ENCODE measurements around the gene MRPS15.
"Not testable (repeated sequence)": the region's sequence is repeated elsewhere in the genome, so short reads cannot be mapped to it uniquely, and the experiment has no call there.

The MRPS15 gene

DNA sequence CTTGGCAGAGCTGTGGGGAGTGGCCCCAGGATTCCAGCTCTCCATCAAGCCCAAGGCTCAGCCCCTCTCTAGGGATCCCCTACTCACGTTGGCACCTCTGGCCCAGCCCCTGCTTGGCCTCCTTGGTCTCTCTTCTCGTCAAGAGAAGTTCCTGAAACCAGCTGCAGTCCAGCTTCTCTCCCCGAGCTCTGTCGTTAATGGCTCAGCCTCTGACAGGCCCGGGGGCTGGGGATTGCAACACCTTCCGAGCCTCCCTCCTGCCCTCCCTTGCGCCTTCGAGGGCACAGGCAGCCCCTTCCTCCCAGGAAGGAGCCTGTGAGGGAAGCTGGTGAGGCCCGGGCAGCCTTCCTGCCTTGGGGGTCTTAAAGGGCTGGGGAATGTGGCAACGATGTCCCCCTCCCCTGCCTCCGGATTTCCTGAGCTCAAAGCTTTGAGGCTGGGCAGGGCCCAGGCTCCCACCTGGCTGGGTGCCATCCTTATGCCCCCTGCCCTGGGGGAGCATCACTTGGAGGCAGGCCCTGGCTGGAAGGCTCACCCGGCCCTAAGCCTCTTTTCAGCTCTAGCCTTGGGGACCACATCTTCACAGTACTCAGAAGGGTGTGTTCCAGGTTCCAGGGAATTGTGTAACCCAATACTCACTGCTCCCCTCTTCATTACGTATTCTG, 18.7 kb upstream of the MRPS15 start, which contains the start of gene CSF3R:
Gene CSF3R, minus strand, starts transcription at position 190 of the 665 bp plus-strand sequence. CDS start 3,417 bp downstream, outside the sequence.
- DNase-seq, result no peak

DNA sequence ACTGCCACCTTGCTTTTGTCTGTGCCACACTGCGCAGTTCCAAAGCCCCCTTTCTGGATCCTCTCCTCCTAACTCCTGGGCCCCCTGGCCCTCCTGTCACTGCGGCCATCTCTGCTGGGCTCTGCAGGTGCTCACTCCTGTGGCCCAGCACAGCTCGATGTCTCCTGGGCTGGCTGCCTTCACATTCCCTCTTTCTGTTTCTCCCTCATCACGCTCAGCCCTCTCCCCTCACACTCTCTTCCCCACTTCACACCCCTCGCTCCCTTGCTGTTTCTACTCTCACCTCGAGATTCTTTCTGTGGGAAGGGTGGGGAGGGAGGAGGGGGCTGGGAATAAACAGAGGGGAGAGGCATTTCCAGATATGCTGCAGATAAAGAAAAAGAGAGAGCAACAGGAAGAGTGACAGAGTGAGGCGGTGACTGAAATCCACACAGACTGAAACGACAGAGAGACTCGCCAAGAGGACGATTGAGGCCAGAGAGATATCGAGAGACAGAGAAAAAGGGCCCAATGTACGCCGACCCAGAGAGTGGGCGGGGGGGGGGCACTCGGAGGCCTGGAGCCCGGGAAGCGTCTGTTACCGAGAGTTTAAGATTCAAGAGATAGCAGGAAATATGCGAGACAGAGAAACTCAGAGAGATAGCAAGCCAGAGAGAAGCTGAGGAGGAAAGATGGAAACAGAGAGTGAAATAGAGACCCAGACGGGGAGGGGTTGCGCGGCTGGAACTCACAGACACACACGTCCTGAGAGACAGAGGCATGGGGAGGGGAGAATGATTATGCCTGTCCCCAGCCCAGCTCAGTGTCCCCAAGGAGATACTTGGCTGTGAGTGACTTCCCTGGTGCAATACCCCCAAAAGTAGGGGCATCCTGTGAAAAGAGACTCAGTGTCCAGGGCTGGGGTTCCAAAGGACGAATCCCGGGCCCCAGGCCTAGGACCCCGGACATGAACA, 17.9 kb upstream of the MRPS15 start:
- no peak for DNase-seq

DNA sequence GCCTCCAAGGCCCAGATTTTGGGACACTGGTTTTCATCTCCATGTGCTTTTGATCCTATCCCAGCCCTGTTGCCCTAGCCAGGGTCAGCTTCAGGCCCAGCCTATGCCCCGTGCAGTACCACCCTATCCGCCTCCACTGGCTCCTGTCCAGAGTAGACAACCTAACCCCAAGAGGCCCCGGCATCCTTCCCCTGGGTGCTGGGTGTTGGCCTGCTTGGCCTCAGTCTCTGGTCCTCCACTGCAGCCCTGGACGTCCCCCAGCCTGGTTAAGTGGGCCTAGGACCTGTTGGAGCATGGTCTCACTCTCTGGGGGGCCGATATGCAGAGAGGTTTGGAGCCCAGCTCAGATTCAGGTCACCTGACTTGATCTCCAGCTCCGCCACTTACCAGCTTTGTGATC, 16.9 kb upstream of the MRPS15 start:
- DNase-seq, result no peak

DNA sequence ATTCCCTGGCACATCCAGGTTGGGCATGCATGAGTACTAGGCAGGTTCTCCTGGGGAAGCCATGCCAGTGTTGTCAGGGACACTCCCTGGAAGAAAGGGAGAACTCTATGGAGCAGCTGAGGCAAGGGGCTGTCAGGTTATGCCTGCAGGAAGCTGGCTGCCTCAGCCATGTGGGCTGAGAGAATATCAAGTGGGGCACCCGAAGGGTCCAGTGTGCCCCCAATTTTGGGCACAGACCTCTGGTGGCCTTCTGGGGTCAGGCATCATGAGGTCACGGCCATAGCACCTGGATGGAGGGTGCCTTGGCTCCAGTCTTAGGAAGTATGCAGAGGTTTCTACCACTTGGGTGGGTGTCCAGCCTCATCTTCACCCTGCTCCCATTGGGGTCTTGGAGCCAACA, 16.0 kb upstream of the MRPS15 start:
- DNase-seq, result no peak

DNA sequence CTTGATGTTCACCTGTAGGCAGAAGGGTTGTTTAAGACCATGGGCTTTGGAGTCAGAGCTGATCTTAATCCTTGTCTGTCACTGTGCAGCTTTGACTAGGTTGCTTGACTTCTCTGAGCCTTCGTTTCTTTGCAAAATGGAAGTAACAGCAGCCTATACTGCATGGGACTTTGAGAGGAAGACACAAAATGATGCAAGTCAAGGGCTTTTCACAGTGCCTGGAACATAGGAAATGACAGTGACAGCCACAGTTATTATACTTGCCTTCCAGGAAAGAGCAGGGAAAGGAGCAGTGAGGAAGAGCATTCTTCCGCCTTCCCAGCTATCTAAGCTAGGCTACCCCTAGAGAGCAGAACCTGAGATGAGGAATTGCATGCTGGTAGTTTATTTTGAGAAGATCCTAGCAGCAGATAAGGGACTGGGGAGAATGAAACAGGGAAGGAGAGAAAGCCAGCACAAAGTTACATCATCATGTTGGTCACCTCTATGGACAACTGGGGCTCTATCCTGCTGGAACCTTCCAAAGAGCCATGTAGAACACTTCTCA, 15.4 kb upstream of the MRPS15 start:
- no peak for DNase-seq

DNA sequence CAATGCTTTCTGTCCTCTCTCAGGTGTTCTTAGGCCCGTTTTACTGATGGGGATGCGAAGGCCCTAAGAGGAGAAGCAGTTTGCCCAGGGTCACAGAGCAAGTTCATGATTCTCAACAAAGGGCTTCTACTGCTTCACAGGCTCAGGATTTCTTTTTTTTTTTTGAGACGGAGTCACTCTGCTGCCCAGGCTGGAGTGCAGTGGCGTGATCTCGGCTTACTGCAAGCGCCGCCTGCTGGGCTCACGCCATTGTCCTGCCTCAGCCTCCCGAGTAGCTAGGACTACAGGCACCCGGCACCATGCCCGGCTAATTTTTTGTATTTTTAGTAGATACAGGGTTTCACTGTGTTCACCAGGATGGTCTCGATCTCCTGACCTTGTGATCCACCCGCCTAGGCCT, 13.4 kb upstream of the MRPS15 start:
- DNase-seq, result not testable (repeated sequence)

DNA sequence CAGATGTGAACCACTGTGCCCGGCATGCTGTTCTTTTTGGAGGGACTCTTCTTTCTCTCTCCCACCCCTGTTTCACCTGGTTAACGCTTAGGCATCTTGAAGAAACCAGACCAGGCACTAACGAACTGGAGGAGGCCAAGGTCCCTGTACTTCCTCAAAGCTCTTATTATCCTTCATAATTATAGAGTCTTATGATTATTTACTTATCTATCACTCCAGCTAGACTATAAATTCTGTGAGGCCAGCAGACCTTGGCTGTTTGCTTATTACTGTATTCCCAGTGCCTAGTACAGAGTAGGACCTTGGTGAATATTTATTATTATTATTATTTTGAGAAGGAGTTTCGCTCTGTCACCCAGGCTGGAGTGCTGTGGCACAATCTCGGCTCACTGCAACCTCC, 12.8 kb upstream of the MRPS15 start:
- DNase-seq, result no peak

DNA sequence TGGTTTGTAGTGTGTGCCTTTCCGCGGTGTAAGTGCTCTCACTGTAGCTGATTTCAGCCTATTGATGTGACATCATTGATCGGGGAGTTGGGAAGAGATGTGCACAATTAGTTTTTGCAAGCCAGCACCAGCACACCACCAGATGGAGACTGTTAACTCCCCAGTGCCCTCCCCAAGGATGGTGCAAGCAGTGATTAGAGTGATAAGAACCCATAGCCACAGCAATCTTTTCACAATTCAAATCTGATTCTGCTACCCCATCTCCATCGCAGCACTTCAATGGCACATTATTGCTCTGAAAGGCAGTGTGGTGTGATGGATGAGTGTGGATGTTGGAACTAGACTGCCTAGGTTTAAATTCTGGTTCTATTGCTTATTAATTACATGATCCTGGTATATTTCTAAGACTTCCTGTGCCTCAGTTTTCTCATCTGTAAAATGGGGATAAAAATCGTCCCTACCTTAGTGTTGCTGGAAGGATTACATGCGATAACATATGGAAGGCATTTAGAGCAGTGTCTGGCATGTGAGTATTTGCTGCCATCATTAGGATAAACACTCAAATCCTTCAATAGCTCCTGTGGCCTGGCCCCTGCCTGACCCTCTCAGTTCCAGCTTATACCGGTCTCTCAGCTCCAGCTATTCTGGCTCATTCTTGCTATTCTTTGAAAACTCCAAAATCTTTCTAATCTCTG, 11.9 kb upstream of the MRPS15 start:
- no peak for DNase-seq

DNA sequence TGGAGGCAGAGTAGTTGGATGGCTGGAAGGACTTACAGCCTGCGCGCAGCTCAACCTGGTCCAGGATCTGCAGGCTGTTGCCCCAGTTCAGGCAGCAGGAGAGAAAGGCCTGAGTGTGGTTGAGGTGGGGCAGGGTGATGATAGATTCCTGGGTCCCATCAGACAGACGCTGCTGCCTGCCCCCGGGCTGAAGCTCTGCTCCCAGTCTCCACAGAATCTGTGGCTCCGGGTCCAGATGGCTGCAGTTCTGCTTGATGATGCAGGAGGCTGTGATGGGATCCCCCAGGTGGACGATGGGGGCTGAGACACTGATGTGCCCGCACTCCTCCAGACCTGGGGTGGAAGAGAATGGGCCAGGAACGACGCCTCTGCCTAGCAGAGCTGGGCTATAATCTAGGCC, 11.2 kb upstream of the MRPS15 start:
- no peak for DNase-seq

DNA sequence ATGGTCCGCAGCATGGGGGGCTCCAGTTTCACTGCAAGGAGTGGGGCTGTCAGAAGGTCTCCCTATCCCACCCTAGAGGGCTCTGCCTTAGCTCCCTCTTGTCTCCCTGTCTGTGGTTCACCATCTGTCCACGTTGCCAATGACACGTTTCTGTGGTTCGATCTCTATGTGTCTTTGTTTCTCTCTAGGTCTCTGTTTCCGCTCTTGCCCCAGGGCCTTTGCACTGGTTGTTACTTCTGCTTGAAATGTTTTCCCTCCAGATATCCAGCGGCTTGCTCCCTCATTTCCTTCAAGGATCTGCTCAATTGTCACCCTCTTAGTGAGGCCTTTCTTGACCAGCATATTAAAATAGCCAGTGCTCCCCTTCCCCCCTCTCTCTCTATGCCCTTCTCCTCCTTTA, 8.5 kb upstream of the MRPS15 start:
- DNase-seq, result no peak

DNA sequence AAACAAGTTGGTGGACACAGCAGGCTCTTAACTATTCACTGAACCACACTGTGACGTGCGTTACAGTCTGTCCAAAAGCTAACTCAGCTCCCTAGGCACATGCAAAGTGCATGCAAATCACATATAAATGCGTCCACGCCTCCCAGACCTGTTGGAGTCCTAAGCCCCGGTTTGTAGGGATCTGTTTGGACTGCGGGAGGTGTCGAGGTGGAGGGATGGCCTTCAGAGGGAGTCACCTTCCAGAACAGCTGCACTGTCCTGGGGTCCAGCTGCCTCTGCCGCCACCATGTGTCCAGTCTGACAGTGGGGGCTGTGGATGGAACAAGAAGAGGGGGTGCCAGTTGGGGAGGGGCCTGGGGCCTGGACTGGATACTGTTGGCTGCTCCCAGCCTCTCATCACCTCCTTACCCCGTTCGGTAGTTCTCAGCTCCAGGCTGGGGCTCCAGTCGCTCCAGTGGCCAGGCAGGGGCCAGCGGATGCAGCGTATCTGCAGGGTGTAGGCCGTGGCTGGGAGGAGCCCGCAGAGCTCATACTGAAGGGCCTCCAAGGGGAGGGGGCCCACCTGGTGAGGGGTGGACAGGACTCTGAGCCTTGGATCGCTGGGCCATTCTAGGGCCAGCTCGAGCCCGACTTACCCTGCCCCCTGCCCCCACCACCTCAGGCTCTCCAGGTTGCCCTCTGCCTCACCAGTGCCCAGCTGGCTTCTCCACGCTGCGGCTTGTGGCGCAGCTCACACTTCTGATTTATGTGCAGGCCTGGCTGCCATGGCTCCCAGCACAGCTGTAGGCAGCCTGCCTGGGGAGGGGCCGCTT, 7.9 kb upstream of the MRPS15 start:
- DNase-seq, result peak in 1 of 3 experiments; percentile 12

DNA sequence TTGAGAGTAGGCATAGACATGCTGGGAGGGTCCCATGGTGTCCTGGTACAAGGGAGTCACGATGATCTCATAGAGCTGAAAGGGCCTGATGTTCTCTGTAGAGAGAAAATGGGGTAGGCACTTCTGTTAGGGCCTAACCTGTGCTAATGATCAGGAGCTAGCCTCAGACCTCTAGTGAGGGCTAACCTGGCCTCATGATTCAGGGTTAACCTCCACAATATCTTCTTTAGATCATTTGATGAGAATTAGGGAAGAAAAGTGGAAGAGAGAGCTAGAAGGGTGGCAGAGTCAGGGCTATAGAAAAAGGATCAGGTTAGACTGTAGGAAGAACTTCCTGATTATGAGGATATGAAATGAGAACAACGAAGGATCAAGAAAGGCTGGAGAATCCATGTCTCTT, 5.0 kb upstream of the MRPS15 start:
- DNase-seq, result no peak

DNA sequence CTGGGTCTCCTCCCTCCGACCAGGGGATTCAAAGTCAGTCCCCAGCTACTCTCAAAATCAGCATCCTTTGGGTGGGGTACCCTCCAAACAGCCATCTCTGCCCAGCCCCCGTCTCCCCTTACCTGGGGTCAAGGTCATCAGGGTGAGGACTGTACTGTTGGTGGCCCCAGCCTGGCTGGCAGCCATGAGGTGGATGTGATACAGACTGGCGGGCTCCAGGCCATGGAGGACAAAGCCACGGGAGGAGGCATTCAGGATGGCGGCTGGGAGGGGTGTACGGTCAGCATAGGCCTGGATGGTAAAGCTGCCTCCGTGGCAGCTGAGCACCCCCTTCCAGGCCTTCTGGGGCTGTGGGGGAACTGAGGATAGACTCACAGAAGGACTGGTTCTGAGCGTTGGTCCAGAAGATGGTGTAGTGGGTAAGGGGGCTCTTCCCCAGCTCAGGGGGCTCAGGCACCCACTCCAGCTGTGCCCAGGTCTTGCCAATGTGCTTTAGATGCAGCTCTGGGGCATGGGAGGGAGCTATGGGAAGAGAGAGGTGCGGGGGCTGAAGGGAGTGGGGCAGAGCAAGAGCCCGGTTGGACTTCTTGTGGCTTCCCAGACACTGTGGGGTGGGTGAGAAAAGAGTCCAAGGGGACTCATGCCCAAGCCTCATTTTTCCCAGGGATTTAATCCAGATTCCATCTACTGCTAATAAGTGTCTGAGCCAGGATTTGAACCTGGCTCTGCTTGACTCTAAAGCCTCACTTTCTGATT, 3.7 kb upstream of the MRPS15 start:
- no peak for DNase-seq

DNA sequence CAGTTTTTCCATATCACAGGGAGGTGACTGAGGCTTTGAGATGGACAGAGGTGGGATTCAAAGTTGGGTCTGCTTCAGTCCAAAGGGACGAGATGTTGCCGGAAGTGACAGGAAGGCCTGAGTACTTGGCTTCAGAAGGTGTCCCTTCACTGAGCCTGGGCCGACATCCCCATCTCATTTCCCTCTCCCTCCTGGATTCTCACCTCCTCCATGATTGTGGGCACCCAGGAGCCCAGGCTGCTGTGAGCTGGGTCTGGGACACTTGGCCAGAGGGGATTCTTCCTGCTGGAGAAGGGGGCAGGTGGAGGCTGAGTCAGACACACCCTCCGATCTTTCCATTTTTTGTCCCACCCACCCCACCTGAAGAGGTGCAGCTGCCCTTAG, 2.8 kb upstream of the MRPS15 start:
- DNase-seq, result no peak

DNA sequence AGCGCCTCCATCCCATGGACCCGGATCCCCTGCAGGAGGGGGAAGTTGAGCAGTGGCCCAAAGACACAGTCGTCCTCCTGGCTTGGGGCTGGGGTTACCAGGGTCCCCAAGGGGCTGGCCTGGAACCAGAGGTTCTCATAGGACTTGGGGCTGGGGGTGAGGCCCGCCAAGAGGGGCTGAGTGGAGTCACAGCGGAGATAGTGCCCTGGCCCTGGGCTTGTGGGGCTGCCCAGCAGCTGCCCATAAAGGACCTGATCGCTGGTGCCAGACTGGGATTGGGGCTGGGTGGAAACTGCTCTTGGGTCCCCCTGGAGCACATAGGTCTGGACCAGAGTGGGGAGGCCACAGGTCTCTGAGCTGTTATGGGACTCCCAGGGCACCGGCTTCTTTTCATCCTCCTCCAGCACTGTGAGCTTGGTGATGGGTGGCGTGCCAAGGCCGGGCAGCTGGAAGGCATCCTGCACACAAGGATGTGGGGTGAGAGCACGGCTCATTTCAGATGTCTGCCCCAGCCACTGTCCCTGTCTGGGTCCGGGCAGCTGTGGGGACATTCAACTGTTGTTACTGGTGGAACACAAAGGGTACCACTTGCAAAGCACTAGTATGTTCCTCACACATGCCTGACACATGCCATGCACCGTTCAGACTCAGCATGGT, 2.3 kb upstream of the MRPS15 start:
- DNase-seq, result no peak

DNA sequence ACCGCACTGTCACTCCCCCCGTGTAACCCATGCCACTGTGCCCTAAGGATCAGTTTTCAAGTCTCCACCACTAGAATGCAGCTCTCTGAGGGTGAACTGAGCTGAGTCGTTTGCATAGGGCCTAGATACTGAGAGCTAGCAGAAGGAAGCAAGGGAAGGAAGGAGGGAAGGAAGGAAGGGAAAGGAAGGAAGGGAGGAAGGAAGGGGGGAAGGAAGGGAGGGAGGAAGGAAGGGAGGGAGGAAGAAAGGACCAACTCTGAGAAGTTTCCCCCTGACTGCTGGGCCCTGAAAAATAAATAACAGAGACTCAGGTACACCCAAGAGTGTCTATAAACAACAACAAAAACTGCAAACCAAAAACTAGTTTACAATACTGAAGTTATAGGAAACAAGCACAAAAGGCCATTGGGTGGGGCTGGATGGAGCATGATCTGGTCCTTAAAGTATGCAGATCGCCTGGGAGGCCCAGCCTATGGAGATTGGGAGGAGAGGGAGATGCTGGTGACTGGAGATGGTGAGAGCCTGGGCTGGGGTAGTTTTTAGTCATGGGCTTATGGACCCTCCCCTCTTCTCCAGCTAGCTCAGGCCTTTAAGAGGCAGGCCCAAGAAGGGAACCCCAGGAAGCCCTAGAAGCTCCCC, 1.7 kb upstream of the MRPS15 start:
- DNase-seq, result no peak

DNA sequence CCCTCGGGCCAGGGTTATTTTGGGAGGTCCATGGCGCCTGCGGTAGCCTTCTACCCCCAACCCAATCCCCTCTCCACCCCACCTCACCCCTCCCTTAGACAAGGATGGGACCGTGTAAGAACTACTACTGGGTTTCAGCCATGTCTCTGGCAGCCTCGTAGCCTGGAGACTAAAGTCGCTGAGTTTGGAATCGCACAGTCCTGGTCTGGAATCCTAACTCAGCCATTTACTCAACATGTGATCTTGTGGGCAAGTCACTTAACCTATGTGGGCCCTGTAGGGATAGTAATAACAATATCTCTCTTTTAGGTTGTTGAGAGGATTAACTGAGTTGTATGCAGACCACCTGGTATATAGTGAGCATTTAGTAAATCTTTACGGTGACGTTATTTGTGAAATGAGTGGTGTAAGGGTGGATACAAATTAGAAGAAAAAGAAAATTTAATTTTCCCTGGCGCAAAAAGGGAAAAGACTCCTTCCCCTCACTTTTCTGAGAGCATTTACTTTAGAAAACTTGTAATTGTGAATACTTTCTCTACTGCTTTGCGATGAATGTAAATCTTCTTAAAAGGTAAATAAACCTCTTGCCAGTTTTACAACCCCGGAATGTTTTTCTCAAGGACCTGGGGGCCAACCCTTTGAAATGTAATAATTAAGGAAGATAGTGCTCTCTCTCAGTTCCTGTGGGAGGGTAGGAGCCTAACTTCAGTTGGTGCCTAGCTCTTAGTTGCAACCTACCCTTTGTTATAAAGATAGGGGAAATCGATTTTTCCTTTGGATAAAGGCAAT, 615 bp upstream of the MRPS15 start:
- peak in 2 of 3 experiments; percentile 43 to 86 for DNase-seq

DNA sequence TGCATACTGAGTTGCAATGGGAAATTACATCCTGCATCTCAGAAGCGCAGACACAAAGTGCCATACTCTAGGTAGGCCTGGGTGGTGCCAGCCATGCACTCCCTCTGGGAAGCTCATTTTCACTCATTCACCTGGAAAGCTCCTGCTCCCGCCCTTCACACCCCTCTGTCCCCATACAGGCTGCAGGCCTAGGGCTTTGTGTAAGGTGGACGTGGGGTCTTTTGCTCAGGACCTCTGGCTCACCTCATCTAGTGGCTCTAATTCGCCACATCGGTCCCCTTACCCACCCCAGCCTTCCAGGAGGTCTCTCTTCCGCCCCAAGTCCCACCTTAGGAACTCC, 751 bp downstream of the MRPS15 start:
- peak in 1 of 3 experiments; percentile 39 for DNase-seq

DNA sequence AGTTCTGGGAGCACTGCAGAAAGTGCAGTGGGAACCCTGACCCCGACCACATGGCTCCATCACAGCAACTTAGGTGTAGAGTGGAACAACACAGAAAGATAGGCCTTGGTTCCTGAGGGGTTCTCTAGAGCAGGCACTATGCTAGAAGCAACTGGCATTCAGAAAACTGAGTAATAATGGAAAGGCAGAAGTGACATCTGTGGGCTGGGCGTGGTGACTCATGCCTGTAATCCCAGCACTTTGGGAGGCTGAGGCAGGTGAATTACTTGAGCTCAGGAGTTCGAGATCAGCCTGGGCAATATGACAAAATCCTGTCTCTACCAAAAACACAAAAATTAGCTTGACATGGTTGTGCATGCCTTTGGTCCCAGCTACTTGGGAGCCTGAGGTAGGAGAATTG, 5.3 kb downstream of the MRPS15 start:
- no peak for DNase-seq

DNA sequence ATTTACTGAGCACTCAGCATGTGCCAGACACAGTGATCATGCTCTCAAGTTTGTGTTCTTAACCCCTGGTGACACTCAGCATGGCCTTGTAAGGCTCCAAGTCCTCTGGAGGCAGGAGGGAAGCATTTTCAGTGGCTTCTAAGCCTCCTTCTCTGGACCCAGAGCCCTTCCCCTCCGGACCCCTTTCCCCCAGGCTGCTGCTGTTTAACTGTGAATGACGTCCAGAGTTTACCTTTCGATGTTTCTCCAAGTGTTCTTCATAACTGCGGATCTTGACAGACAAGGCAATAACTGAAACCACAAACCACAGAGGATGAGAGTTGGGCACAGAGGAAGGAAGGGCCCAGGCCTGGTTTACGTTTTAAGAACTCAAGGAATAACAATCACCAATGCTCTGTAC, 6.5 kb downstream of the MRPS15 start:
- DNase-seq, result peak in 1 of 3 experiments; percentile 53
